ENCODE results near the gene PRRC2C. TPM values are rescaled to one million over a fixed set of nuclear protein-coding genes. Genes with fewer than 3 reads are reported as not detected.

Gene PRRC2C
- total RNA-seq, 2 experiments from 2014 or later: 222 to 228 TPM

DNA sequence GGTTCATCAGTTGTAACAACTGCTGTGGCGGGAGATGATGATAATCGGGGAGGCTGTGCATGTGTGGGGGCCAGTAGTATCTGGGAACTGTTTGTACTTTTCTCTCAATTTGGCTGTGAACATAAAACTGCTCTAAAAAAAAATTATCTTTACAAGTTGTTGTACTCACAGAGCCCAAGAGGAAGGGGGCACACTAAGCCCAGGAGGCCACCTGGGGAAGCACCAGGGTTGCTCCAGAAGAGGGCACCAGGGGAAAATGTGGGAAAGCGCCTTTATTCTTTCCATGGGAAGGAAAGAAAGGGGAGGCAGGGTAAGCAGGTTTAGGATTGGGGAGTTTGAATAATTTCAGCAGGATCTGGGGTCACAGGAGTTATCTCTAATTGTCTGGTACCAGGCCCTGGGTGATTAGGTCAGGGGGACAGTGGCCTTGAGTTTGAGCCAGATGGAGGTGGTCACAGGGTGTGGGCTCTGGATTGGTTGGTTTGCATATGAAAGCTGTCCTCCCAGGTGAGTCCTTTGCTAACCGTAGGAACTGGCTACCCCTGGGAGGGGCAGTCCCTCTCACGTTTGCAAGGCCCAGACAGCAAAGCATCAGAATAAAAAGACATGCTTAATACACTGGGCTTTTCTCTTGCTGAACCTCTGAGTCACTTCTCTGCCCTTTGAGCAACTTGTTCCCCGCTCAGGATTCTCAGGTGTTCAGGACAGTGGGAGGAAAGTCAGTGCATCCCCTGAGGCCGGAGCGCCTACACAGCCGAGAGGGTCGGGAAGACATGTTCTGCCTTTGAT, 155.9 kb downstream of the PRRC2C start:
- DNase-seq (no peak), ATAC-seq (no peak)
- peaks cover 6% of the 10 kb centered on the region for H3K4me1 Mint-ChIP-seq (ENCODE audit: low read depth)
- no peak overlapping the region for H3K27ac Mint-ChIP-seq
- CTCF ChIA-PET: interaction anchor here (0.9 kb wide), 1 partner anchor 75 kb away, joined by 3 read pairs; no protein-coding TSS in a partner anchor
- no peaks in the 10 kb centered on the region for H3K9me3 Mint-ChIP-seq (ENCODE audit: insufficient read depth)
- POLR2A ChIA-PET: no interaction called here
- peaks cover 6% of the 10 kb centered on the region for H3K27me3 Mint-ChIP-seq (ENCODE audit: low read depth)
- no peaks in the 10 kb centered on the region for H3K36me3 Mint-ChIP-seq (ENCODE audit: low read depth)
- no peak overlapping the region for H3K4me3 Mint-ChIP-seq

GRCh38 chr1:171642197-171642596, 156.9 kb downstream of the PRRC2C start:
- Mint-ChIP-seq H3K4me3 (no peak overlapping the region), H3K36me3 (ENCODE audit: low read depth) (no peaks in the 10 kb centered on the region), H3K27me3 (ENCODE audit: low read depth) (peaks cover 6% of the 10 kb centered on the region), H3K27ac (no peak overlapping the region), H3K4me1 (ENCODE audit: low read depth) (peaks cover 6% of the 10 kb centered on the region), H3K9me3 (ENCODE audit: insufficient read depth) (no peaks in the 10 kb centered on the region)
- DNase-seq: no peak
- POLR2A ChIA-PET: no interaction called here
- ATAC-seq: no peak
- CTCF ChIA-PET: interaction anchor here (0.9 kb wide), 1 partner anchor 74 kb away, joined by 3 read pairs; no protein-coding TSS in a partner anchor

Other genes with a start within 250 kb of the PRRC2C start
- not detected for gene FMO1, start 237.0 kb upstream of the PRRC2C start, total RNA-seq
- gene FMO4, start 171.3 kb upstream of the PRRC2C start, total RNA-seq: 1 to 10 TPM; 1.4 to 1.5 TPM
- under 1 TPM in 1 of 2 experiments, not detected in 1; 0.10 TPM for gene MYOCOS, start 136.7 kb downstream of the PRRC2C start, total RNA-seq
- gene MYOC, start 167.2 kb downstream of the PRRC2C start, total RNA-seq: not detected